NB4 (cell line): ENCODE measurements around the gene RIMS4.

ENCODE experiments used
- DNase-seq: peaks from one replicate; pipeline ENCODE4 v3.0.0; 2010; ENCODE audit warnings: low read depth
- H3K4me3 ChIP-seq: one replicate; pipeline ENCODE4 v1.5.1; 2011; ENCODE audit warnings: mild to moderate bottlenecking, low read depth, low read length, moderate library complexity
- CTCF ChIP-seq: IDR thresholded peaks from one replicate; pipeline ENCODE4 v1.5.1; 2012; ENCODE audit warnings: low read depth, low read length
- MAX ChIP-seq: IDR thresholded peaks from 2 replicates; pipeline ENCODE4 v1.6.1; 2011; ENCODE audit warnings: low read depth, low read length
- MYC ChIP-seq: IDR thresholded peaks from 2 replicates; pipeline ENCODE4 v1.6.1; 2011; ENCODE audit warnings: low read depth, low read length
- POLR2A ChIP-seq: IDR thresholded peaks from 2 replicates; pipeline ENCODE4 v1.6.1; 2011; ENCODE audit warnings: mild to moderate bottlenecking; ENCODE audit not compliant: insufficient read length; ENCODE audit errors: extremely low read depth

Gene RIMS4

GRCh38 chr20:44758247-44759101 lies 51.9 kb downstream of the RIMS4 start:
- no peak overlapping the region for H3K4me3 ChIP-seq

GRCh38 chr20:44756956-44757355 lies 53.4 kb downstream of the RIMS4 start:
- DNase-seq = no peak
- no peak overlapping the region for H3K4me3 ChIP-seq
- TF ChIP-seq CTCF = no peak
- no peak for TF ChIP-seq MAX
- TF ChIP-seq MYC = no peak
- TF ChIP-seq POLR2A = no peak

More at GRCh38 chr20:44758247-44759101, 51.9 kb downstream of the RIMS4 start:
- no peak for TF ChIP-seq CTCF
- no peak for TF ChIP-seq MAX
- TF ChIP-seq MYC = no peak
- no peak for TF ChIP-seq POLR2A
- DNase-seq = no peak

- no peak for TF ChIP-seq CTCF
- no peak for DNase-seq
- no peak overlapping the region for H3K4me3 ChIP-seq
Observed at GRCh38 chr20:44756011-44756688, 54.2 kb downstream of the RIMS4 start.

GRCh38 chr20:44754554-44754953 lies 55.8 kb downstream of the RIMS4 start:
- TF ChIP-seq CTCF = no peak
- TF ChIP-seq MYC = no peak
- TF ChIP-seq POLR2A = no peak
- no peak for TF ChIP-seq MAX
- no peak overlapping the region for H3K4me3 ChIP-seq
- DNase-seq = no peak

GRCh38 chr20:44752099-44752931 lies 58.0 kb downstream of the RIMS4 start:
- TF ChIP-seq MAX = no peak
- no peak for TF ChIP-seq POLR2A
- no peak for TF ChIP-seq CTCF
- TF ChIP-seq MYC = no peak
- H3K4me3 ChIP-seq = no peak overlapping the region

More at GRCh38 chr20:44752099-44752931, 58.0 kb downstream of the RIMS4 start:
- DNase-seq = no peak
